SK-N-SH (cell line): Measurements from ENCODE around the gene SND1.

ENCODE experiments used
- CHD2 ChIP-seq: fragments of 150-350 bp; IDR thresholded peaks from 2 replicates; pipeline ENCODE4 v1.6.1; 2018; ENCODE audit warnings: low read length; ENCODE audit not compliant: partially characterized antibody
- EP300 ChIP-seq, 2 experiments: IDR thresholded peaks; 2 replicates each; pipeline versions ENCODE4 v1.4.0 to v1.6.1; 2012; ENCODE audit warnings: borderline replicate concordance in 1 of 2, low read depth in 1 of 2, low read length in 1 of 2
- FOXM1 ChIP-seq: IDR thresholded peaks from 2 replicates; pipeline ENCODE4 v1.4.0; 2012; ENCODE audit warnings: low read depth, mild to moderate bottlenecking
- GABPA ChIP-seq: IDR thresholded peaks from 2 replicates; pipeline ENCODE4 v1.4.0; 2012; ENCODE audit warnings: low read depth, mild to moderate bottlenecking
- IRF3 ChIP-seq: fragments of 150-350 bp; IDR thresholded peaks from 2 replicates; pipeline ENCODE4 v1.6.1; 2016; ENCODE audit warnings: mild to moderate bottlenecking, low read depth, low read length
- JUND ChIP-seq: IDR thresholded peaks from 2 replicates; pipeline ENCODE4 v1.4.0; 2012
- POLR2AphosphoS5 ChIP-seq: IDR thresholded peaks from 2 replicates; pipeline ENCODE4 v1.6.1; 2012; ENCODE audit warnings: low read depth, low read length
- RXRA ChIP-seq: IDR thresholded peaks from 2 replicates; pipeline ENCODE4 v1.4.0; 2012; ENCODE audit warnings: low read depth, mild to moderate bottlenecking, borderline replicate concordance
- SMC3 ChIP-seq: IDR thresholded peaks from 2 replicates; pipeline ENCODE4 v1.6.1; 2012; ENCODE audit warnings: low read depth, low read length, improper control_type of control experiment
- YY1 ChIP-seq: IDR thresholded peaks from 2 replicates; pipeline ENCODE4 v1.4.0; 2012; ENCODE audit warnings: low read depth, mild to moderate bottlenecking
- TF ChIP-seq, protein P1 (sequence below): fragments of 200-600 bp; sonication (generic); IDR thresholded peaks from 2 replicates; pipeline ENCODE4 v1.6.1; 2017; ENCODE audit warnings: antibody characterized with exemption, mild to moderate bottlenecking, moderate library complexity
- TF ChIP-seq, protein P2 (sequence below): IDR thresholded peaks from 2 replicates; pipeline ENCODE4 v1.6.1; 2012; ENCODE audit warnings: mild to moderate bottlenecking, low read depth, low read length, moderate library complexity
- TF ChIP-seq, protein P3 (sequence below): fragments of 150-350 bp; IDR thresholded peaks from 2 replicates; pipeline ENCODE4 v1.6.1; 2017; ENCODE audit warnings: antibody characterized with exemption, low read length, low read depth, borderline replicate concordance

DNA sequence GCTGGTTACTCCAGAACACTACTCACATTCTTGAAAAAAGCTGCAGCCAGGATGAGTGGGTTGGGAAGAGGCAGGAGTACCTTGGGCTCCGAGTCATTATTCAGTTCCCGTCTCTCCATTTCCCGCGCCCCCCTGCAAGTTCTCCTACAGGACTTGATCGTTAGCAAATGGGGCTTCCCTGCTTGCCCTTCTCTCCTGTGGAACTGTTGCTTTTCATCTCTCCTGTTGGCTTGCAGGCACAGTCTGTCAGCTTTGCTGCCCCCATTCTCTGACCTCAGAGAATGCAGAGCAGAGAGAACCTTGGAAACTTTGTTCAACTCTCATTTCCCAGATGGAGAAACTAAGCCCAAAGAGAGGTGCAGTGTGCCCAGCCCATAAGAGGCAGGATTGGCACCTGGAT, 414.9 kb downstream of the SND1 start:
- TF ChIP-seq JUND, result no peak
- TF ChIP-seq, protein P1, sequence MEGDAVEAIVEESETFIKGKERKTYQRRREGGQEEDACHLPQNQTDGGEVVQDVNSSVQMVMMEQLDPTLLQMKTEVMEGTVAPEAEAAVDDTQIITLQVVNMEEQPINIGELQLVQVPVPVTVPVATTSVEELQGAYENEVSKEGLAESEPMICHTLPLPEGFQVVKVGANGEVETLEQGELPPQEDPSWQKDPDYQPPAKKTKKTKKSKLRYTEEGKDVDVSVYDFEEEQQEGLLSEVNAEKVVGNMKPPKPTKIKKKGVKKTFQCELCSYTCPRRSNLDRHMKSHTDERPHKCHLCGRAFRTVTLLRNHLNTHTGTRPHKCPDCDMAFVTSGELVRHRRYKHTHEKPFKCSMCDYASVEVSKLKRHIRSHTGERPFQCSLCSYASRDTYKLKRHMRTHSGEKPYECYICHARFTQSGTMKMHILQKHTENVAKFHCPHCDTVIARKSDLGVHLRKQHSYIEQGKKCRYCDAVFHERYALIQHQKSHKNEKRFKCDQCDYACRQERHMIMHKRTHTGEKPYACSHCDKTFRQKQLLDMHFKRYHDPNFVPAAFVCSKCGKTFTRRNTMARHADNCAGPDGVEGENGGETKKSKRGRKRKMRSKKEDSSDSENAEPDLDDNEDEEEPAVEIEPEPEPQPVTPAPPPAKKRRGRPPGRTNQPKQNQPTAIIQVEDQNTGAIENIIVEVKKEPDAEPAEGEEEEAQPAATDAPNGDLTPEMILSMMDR, result peak; percentile 23; the same call in 1 of the 2 replicates
- TF ChIP-seq EP300 (IDR thresholded peaks at IDR 0.05; ENCODE audit: borderline replicate concordance in 1 of 2, low read depth in 1 of 2, low read length in 1 of 2), result no peak
- no peak for TF ChIP-seq RXRA
- no peak for TF ChIP-seq IRF3
- TF ChIP-seq POLR2AphosphoS5, result no peak
- TF ChIP-seq, protein P2, sequence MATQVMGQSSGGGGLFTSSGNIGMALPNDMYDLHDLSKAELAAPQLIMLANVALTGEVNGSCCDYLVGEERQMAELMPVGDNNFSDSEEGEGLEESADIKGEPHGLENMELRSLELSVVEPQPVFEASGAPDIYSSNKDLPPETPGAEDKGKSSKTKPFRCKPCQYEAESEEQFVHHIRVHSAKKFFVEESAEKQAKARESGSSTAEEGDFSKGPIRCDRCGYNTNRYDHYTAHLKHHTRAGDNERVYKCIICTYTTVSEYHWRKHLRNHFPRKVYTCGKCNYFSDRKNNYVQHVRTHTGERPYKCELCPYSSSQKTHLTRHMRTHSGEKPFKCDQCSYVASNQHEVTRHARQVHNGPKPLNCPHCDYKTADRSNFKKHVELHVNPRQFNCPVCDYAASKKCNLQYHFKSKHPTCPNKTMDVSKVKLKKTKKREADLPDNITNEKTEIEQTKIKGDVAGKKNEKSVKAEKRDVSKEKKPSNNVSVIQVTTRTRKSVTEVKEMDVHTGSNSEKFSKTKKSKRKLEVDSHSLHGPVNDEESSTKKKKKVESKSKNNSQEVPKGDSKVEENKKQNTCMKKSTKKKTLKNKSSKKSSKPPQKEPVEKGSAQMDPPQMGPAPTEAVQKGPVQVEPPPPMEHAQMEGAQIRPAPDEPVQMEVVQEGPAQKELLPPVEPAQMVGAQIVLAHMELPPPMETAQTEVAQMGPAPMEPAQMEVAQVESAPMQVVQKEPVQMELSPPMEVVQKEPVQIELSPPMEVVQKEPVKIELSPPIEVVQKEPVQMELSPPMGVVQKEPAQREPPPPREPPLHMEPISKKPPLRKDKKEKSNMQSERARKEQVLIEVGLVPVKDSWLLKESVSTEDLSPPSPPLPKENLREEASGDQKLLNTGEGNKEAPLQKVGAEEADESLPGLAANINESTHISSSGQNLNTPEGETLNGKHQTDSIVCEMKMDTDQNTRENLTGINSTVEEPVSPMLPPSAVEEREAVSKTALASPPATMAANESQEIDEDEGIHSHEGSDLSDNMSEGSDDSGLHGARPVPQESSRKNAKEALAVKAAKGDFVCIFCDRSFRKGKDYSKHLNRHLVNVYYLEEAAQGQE, result no peak
- no peak for TF ChIP-seq CHD2
- no peak for TF ChIP-seq GABPA
- TF ChIP-seq YY1, result no peak
- TF ChIP-seq, protein P3, sequence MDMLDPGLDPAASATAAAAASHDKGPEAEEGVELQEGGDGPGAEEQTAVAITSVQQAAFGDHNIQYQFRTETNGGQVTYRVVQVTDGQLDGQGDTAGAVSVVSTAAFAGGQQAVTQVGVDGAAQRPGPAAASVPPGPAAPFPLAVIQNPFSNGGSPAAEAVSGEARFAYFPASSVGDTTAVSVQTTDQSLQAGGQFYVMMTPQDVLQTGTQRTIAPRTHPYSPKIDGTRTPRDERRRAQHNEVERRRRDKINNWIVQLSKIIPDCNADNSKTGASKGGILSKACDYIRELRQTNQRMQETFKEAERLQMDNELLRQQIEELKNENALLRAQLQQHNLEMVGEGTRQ, result no peak
- peak; percentile 22; the same call in 1 of the 2 replicates for TF ChIP-seq SMC3
- no peak for TF ChIP-seq FOXM1
